COLO668 (cell line): ENCODE results near the gene BCL11A.

Experiments
- DNase-seq: peaks from one replicate; lab custom pipeline; 2025; ENCODE audit not compliant: unreplicated experiment; lab: John Stamatoyannopoulos, UW

The BCL11A gene

GRCh38 chr2:60412620-60413019 is 140.8 kb downstream of the BCL11A start:
- no peak for DNase-seq

GRCh38 chr2:60412027-60412426 is 141.4 kb downstream of the BCL11A start:
- no peak for DNase-seq

- DNase-seq, result no peak
Measured at GRCh38 chr2:60411295-60411694, 142.2 kb downstream of the BCL11A start.

GRCh38 chr2:60410456-60411146 is 142.9 kb downstream of the BCL11A start:
- DNase-seq, result no peak

- DNase-seq, result no peak
Measured at GRCh38 chr2:60409531-60409871, 144.0 kb downstream of the BCL11A start.

GRCh38 chr2:60408811-60409530 is 144.5 kb downstream of the BCL11A start:
- no peak for DNase-seq

- no peak for DNase-seq
Measured at GRCh38 chr2:60408207-60408606, 145.2 kb downstream of the BCL11A start.

- no peak for DNase-seq
Measured at GRCh38 chr2:60407398-60407797, 146.1 kb downstream of the BCL11A start.

- no peak for DNase-seq
Measured at GRCh38 chr2:60406192-60406591, 147.3 kb downstream of the BCL11A start.

GRCh38 chr2:60405271-60405919 is 148.1 kb downstream of the BCL11A start:
- no peak for DNase-seq
